Trophoblast cell (in vitro differentiated cells and primary cell): ENCODE data around the gene RETNLB.

ENCODE experiments used
- DNase-seq, 2 donors: peaks; one replicate each; pipeline ENCODE4 v3.0.0-alpha.2; 2016
- H2AFZ ChIP-seq: 2 replicates; pipeline ENCODE4 v1.6.1; 2013; ENCODE audit warnings: low read length, moderate library complexity, mild to moderate bottlenecking; ENCODE audit not compliant: insufficient read depth, poor library complexity
- H2AK5ac ChIP-seq: 2 replicates; pipeline ENCODE4 v1.6.1; 2013; ENCODE audit warnings: mild to moderate bottlenecking, low read length
- H2BK120ac ChIP-seq: 2 replicates; pipeline ENCODE4 v1.6.1; 2013; ENCODE audit warnings: low read length, mild to moderate bottlenecking, moderate library complexity; ENCODE audit not compliant: insufficient read depth, poor library complexity
- H2BK12ac ChIP-seq: 2 replicates; pipeline ENCODE4 v1.6.1; 2013; ENCODE audit warnings: mild to moderate bottlenecking, low read length, moderate library complexity
- H2BK5ac ChIP-seq: 2 replicates; pipeline ENCODE4 v1.6.1; 2013; ENCODE audit warnings: low read length, low read depth, moderate library complexity, mild to moderate bottlenecking; ENCODE audit not compliant: poor library complexity
- H3K14ac ChIP-seq: 2 replicates; pipeline ENCODE4 v1.6.1; 2013; ENCODE audit warnings: mild to moderate bottlenecking, low read length
- H3K18ac ChIP-seq: 2 replicates; pipeline ENCODE4 v1.6.1; 2013; ENCODE audit warnings: mild to moderate bottlenecking, low read length
- H3K23ac ChIP-seq: 2 replicates; pipeline ENCODE4 v1.6.1; 2013; ENCODE audit warnings: low read length
- H3K27ac ChIP-seq: 2 replicates; pipeline ENCODE4 v1.5.1; 2013; ENCODE audit warnings: low read depth, mild to moderate bottlenecking, inconsistent platforms, low read length, moderate library complexity
- H3K27me3 ChIP-seq: 2 replicates; pipeline ENCODE4 v1.6.1; 2013; ENCODE audit warnings: inconsistent platforms, mild to moderate bottlenecking, low read length, moderate library complexity; ENCODE audit not compliant: insufficient read depth
- H3K36me3 ChIP-seq, 2 experiments: 1 replicate in 1 of 2; 2 replicates in 1 of 2; pipeline ENCODE4 v1.6.1; 2013; ENCODE audit warnings: low read length in 2 of 2, mild to moderate bottlenecking in 2 of 2, moderate library complexity in 1 of 2; ENCODE audit not compliant: insufficient read depth in 2 of 2, control insufficient read depth in 1 of 2
- H3K4ac ChIP-seq: 2 replicates; pipeline ENCODE4 v1.6.1; 2013; ENCODE audit warnings: low read depth, mild to moderate bottlenecking, low read length, moderate library complexity
- H3K4me1 ChIP-seq, 2 experiments: 1 replicate in 1 of 2; 2 replicates in 1 of 2; pipeline ENCODE4 v1.6.1; 2013; ENCODE audit warnings: low read length in 2 of 2, mild to moderate bottlenecking in 2 of 2, moderate library complexity in 1 of 2; ENCODE audit not compliant: insufficient read depth in 2 of 2, control insufficient read depth in 1 of 2
- H3K4me2 ChIP-seq: 2 replicates; pipeline ENCODE4 v1.6.1; 2013; ENCODE audit warnings: inconsistent platforms, mild to moderate bottlenecking, low read length, moderate library complexity
- H3K4me3 ChIP-seq: 2 replicates; pipeline ENCODE4 v1.5.1; 2013; ENCODE audit warnings: mild to moderate bottlenecking, low read depth, low read length, inconsistent platforms
- H3K79me1 ChIP-seq: one replicate; pipeline ENCODE4 v1.6.1; 2013; ENCODE audit warnings: low read length
- H3K79me2 ChIP-seq: 2 replicates; pipeline ENCODE4 v1.6.1; 2013; ENCODE audit warnings: low read length, mild to moderate bottlenecking; ENCODE audit not compliant: control insufficient read depth, insufficient read depth, poor library complexity
- H3K9ac ChIP-seq: 2 replicates; pipeline ENCODE4 v1.6.1; 2013; ENCODE audit warnings: mild to moderate bottlenecking, low read length
- H3K9me3 ChIP-seq: 2 replicates; pipeline ENCODE4 v1.6.1; 2013; ENCODE audit warnings: low read depth, mild to moderate bottlenecking, control low read depth, inconsistent platforms, low read length; ENCODE audit not compliant: insufficient read depth
- H4K12ac ChIP-seq: 2 replicates; pipeline ENCODE4 v1.6.1; 2013; ENCODE audit warnings: low read depth, mild to moderate bottlenecking, low read length, moderate library complexity
- H4K8ac ChIP-seq: 2 replicates; pipeline ENCODE4 v1.6.1; 2013; ENCODE audit warnings: low read depth, mild to moderate bottlenecking, low read length, moderate library complexity
- H4K91ac ChIP-seq: one replicate; pipeline ENCODE4 v1.6.1; 2013; ENCODE audit warnings: low read depth, mild to moderate bottlenecking, low read length, moderate library complexity
- whole genome bisulfite sequencing: extraction: QIAGEN DNeasy Blood & Tissue Kit; methylation state at CpG from one replicate; pipeline ENCODE4 v1.1.7; 2013; ENCODE audit warnings: missing lambda C conversion rate; ENCODE audit not compliant: insufficient read length, insufficient coverage; ENCODE audit errors: extremely low coverage; 5-methylcytosine and 5-hydroxymethylcytosine counted together

RETNLB gene

GRCh38 chr3:108722724-108723123, 34.5 kb downstream of the RETNLB start:
- Histone ChIP-seq H2AFZ (no peak overlapping the region), H2BK12ac (no peak overlapping the region), H3K4me3 (no peak overlapping the region), H3K4ac (no peak overlapping the region), H2BK120ac (no peak overlapping the region), H2AK5ac (no peak overlapping the region), H3K27me3 (no peaks in the 10 kb centered on the region), H3K23ac (no peak overlapping the region), H4K12ac (no peak overlapping the region), H3K79me2 (no peaks in the 10 kb centered on the region), H3K14ac (no peak overlapping the region), H3K18ac (no peak overlapping the region), H2BK5ac (no peak overlapping the region), H3K4me1 (no peaks in the 10 kb centered on the region), H4K8ac (no peak overlapping the region), H3K79me1 (no peaks in the 10 kb centered on the region), H3K9me3 (peaks cover 2% of the 10 kb centered on the region), H3K9ac (no peak overlapping the region), H3K4me2 (no peak overlapping the region), H3K36me3 (no peaks in the 10 kb centered on the region), H3K27ac (no peak overlapping the region), H4K91ac (no peak overlapping the region)
- no peak for DNase-seq
- no CpG with 5 or more reads among the region's 1 CpG for WGBS

- H4K12ac ChIP-seq = no peak overlapping the region
- H3K27me3 ChIP-seq = no peaks in the 10 kb centered on the region
- DNase-seq = no peak
- no peak overlapping the region for H3K27ac ChIP-seq
- no peak overlapping the region for H4K8ac ChIP-seq
- H3K14ac ChIP-seq = no peak overlapping the region
- H2BK5ac ChIP-seq = no peak overlapping the region
- no peak overlapping the region for H3K18ac ChIP-seq
- no peak overlapping the region for H3K4ac ChIP-seq
- no CpG with 5 or more reads among the region's 2 CpGs for WGBS
- no peaks in the 10 kb centered on the region for H3K79me2 ChIP-seq
- H3K36me3 ChIP-seq = no peaks in the 10 kb centered on the region
- no peak overlapping the region for H3K9ac ChIP-seq
- H2BK120ac ChIP-seq = no peak overlapping the region
- H4K91ac ChIP-seq = no peak overlapping the region
- no peak overlapping the region for H3K4me3 ChIP-seq
- no peaks in the 10 kb centered on the region for H3K4me1 ChIP-seq
- no peak overlapping the region for H3K23ac ChIP-seq
- H2BK12ac ChIP-seq = no peak overlapping the region
- no peak overlapping the region for H3K4me2 ChIP-seq
- H3K79me1 ChIP-seq = no peaks in the 10 kb centered on the region
- H2AFZ ChIP-seq = no peak overlapping the region
- H3K9me3 ChIP-seq = no peaks in the 10 kb centered on the region
- no peak overlapping the region for H2AK5ac ChIP-seq
These were observed 37.9 kb downstream of the RETNLB start for GRCh38 chr3:108719178-108719806.

- Histone ChIP-seq H2BK12ac (no peak overlapping the region), H2BK120ac (no peak overlapping the region), H3K4me1 (no peaks in the 10 kb centered on the region), H3K18ac (no peak overlapping the region), H3K4me2 (no peak overlapping the region), H2AFZ (no peak overlapping the region), H3K27ac (no peak overlapping the region), H4K8ac (no peak overlapping the region), H3K79me1 (no peaks in the 10 kb centered on the region), H3K79me2 (no peaks in the 10 kb centered on the region), H3K4ac (no peak overlapping the region), H2AK5ac (no peak overlapping the region), H4K12ac (no peak overlapping the region), H3K14ac (no peak overlapping the region), H3K9ac (no peak overlapping the region), H3K9me3 (no peaks in the 10 kb centered on the region), H3K36me3 (no peaks in the 10 kb centered on the region), H3K4me3 (no peak overlapping the region), H3K23ac (no peak overlapping the region), H4K91ac (no peak overlapping the region), H3K27me3 (no peaks in the 10 kb centered on the region), H2BK5ac (no peak overlapping the region)
- WGBS = no CpG with 5 or more reads among the region's 2 CpGs
- DNase-seq = no peak
These were observed 38.8 kb downstream of the RETNLB start for GRCh38 chr3:108718454-108718853.

- Histone ChIP-seq H2AFZ (no peak overlapping the region), H3K4me3 (no peak overlapping the region)
These were observed 43.4 kb downstream of the RETNLB start for GRCh38 chr3:108713816-108714215.

More at GRCh38 chr3:108713816-108714215, 43.4 kb downstream of the RETNLB start:
- H3K23ac ChIP-seq = no peak overlapping the region
- H4K91ac ChIP-seq = no peak overlapping the region
- no peak overlapping the region for H4K8ac ChIP-seq
- no peak overlapping the region for H3K9ac ChIP-seq
- no CpG with 5 or more reads among the region's 3 CpGs for WGBS
- no peaks in the 10 kb centered on the region for H3K79me2 ChIP-seq
- H2BK5ac ChIP-seq = no peak overlapping the region
- no peak overlapping the region for H3K4ac ChIP-seq
- no peak overlapping the region for H3K4me2 ChIP-seq
- H3K79me1 ChIP-seq = no peaks in the 10 kb centered on the region
- H2BK120ac ChIP-seq = no peak overlapping the region
- H3K18ac ChIP-seq = no peak overlapping the region
- no peaks in the 10 kb centered on the region for H3K4me1 ChIP-seq
- no peaks in the 10 kb centered on the region for H3K36me3 ChIP-seq
- no peaks in the 10 kb centered on the region for H3K27me3 ChIP-seq
- no peaks in the 10 kb centered on the region for H3K9me3 ChIP-seq
- H2BK12ac ChIP-seq = no peak overlapping the region
- no peak overlapping the region for H4K12ac ChIP-seq
- no peak overlapping the region for H3K14ac ChIP-seq
- no peak overlapping the region for H3K27ac ChIP-seq
- no peak overlapping the region for H2AK5ac ChIP-seq
- DNase-seq = no peak
